GM12864 (cell line): ENCODE results near the gene AHI1.

Experiments
- DNase-seq: peaks from one replicate; pipeline ENCODE4 v3.0.0-alpha.2; 2011; ENCODE audit warnings: low read depth
- H3K4me3 ChIP-seq: 2 replicates; pipeline ENCODE4 v1.5.1; 2011; ENCODE audit warnings: mild to moderate bottlenecking, low read depth, low read length, control low read depth
- CTCF ChIP-seq: IDR thresholded peaks from 2 replicates; pipeline ENCODE4 v1.5.1; 2011; ENCODE audit warnings: low read depth, mild to moderate bottlenecking, moderate library complexity, low read length, control low read depth, inconsistent platforms; ENCODE audit errors: missing control alignments

AHI1 gene

GRCh38 chr6:135360222-135360621 lies 137.3 kb downstream of the AHI1 start:
- no peak for TF ChIP-seq CTCF

GRCh38 chr6:135358985-135359384 lies 138.6 kb downstream of the AHI1 start:
- no peak for DNase-seq
- no peak for TF ChIP-seq CTCF
- no peak overlapping the region for H3K4me3 ChIP-seq

More at GRCh38 chr6:135360222-135360621, 137.3 kb downstream of the AHI1 start:
- no peak overlapping the region for H3K4me3 ChIP-seq
- no peak for DNase-seq

DNA sequence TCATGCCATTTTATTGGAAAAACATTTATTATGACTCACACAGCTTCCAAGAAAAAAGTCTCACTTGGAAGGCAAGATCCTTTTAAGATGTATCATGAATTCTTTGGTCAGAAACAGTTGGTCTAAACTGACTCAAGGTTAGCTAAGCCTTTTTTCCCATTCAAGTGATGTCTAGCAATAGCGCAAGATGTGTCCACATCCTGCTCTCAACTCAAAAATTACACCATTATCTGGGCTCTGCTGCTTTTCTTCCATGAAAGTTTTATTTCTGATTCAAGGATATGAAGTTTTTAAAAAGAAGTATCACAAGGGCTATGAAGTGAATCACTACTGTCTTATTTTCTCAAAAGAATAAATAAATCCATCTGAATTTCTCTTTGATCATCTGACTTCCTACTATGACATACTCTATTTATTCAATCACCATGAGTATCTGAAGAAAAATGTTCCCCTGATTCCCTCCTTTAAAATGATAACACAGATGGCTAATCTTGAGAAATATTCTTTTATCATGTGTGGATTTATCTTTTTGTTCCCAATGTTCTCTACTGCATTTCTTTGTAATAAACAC lies 139.2 kb downstream of the AHI1 start:
- TF ChIP-seq CTCF, result no peak
- H3K4me3 ChIP-seq, result no peak overlapping the region
- DNase-seq, result no peak

DNA sequence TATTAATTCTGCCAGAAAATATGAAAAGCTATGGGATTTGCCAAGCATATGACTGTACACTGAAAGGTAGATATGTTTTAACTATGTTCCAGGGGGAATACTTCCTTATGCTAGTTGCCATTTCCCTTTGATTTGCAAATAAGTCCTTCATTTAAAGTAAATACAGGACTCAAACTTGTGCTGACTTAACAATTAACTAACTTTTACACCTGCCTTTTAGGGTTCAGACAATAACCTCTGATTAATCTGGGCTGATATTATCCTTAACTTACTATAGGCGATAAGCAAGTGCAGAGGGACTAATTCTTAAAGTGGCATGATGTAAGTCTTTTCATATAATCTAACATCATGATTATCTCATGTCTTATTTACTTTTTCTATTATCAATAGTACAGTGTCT lies 143.1 kb downstream of the AHI1 start:
- H3K4me3 ChIP-seq, result no peak overlapping the region
- no peak for TF ChIP-seq CTCF
- DNase-seq, result no peak

DNA sequence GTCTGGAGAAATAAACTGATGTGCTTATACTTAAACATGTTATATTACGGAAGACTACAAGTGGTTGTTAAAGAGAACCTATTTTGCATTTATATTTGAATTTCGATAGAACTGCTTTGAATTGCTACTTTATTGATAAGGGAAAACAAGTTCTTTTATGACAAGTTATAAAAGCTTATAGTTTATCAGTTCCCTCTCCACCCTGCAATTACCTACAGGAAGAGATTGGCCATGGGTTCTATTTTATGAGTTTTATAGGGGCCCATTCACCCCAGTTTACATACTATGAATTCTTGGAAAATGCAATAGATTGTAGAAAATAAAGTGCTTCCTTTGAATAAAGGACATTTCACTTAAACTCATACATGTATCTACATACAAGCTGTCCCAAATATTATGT lies 144.4 kb downstream of the AHI1 start:
- DNase-seq, result no peak
- no peak overlapping the region for H3K4me3 ChIP-seq
- TF ChIP-seq CTCF, result no peak

- no peak for DNase-seq
- TF ChIP-seq CTCF, result no peak
- no peak overlapping the region for H3K4me3 ChIP-seq
Measured at GRCh38 chr6:135351635-135352034, 145.9 kb downstream of the AHI1 start.

DNA sequence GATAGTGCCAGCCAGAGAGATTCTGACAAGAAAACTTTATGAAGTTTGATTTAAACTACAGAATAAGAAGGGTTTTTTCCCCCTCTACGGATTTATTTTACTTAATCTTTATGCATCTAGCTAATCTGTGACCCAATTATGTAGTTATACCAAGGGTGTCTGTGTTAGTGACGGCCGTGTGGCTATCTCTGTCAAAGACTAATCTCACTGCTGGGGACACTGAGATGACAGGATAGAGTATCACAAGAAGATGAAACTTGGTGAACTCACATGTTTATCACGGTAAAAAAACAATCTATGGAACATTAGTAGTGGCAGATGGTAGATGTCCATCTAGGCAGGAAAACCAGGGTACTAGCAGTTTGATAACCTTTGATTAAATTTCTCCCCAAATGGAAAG lies 149.7 kb downstream of the AHI1 start:
- TF ChIP-seq CTCF, result no peak
- no peak for DNase-seq
- no peak overlapping the region for H3K4me3 ChIP-seq
